ENCODE data around the gene SOX2. TPM values are rescaled to one million over a fixed set of nuclear protein-coding genes. Genes with fewer than 3 reads are reported as not detected.

SOX2 gene
- total RNA-seq, 1 experiment from 2014 or later = 307 TPM

DNA sequence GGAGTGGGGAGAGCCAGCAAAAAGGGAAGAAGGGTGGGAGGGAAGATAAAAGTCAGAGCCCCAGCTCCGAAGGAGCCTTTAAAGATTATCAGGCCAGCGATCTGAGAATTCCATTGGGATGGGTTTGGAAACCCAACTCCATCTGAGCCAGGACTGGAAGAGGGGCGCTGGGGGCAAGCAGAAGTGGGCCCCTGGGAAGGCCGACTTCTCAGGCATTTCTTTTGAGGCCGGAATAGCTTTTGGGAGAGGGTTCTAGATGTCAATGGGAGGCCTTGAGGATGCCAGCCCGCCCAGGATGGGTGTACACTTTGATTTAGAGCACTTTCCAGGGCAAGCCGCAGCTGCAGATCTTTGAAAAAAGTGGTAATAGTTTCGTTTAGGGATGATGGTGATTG lies 6.6 kb upstream of the SOX2 start:
- Histone ChIP-seq H3K79me1 (ENCODE audit: insufficient read depth, low read depth, low read length, poor library complexity, severe bottlenecking) (no peaks in the 10 kb centered on the region), H2BK120ac (ENCODE audit: low read depth, low read length, poor library complexity, severe bottlenecking) (no peak overlapping the region), H3K23me2 (ENCODE audit: insufficient read length, low read depth, low read length, poor library complexity, severe bottlenecking) (peaks cover 30% of the 10 kb centered on the region), H2BK5ac (ENCODE audit: insufficient read length, low read length) (no peak overlapping the region), H2BK15ac (ENCODE audit: low read depth, low read length) (no peak overlapping the region), H3K27ac (ENCODE audit: insufficient read length, low read depth, low read length) (no peak overlapping the region), H3K27me3 (ENCODE audit: insufficient read depth, low read length) (peaks cover 6% of the 10 kb centered on the region; the same call in 1 of the 2 replicates), H3K4me2 (ENCODE audit: insufficient read depth, insufficient read length, low read length) (no peak overlapping the region), H3K56ac (ENCODE audit: insufficient read length, low read depth, low read length) (no peak overlapping the region), H3K79me2 (ENCODE audit: insufficient read depth, low read length) (0 out of 2 replicates have a peak, but pooled peaks cover 2% of the 10 kb centered on the region), H2BK12ac (ENCODE audit: insufficient read length, low read depth, low read length) (no peak overlapping the region), H3K9me3 (ENCODE audit: control insufficient read depth, low read depth, low read length) (no peaks in the 10 kb centered on the region), H4K5ac (ENCODE audit: insufficient read length, low read depth, low read length) (no peak overlapping the region), H3K4me1 (ENCODE audit: insufficient read depth, low read length) (peaks cover 3% of the 10 kb centered on the region; the same call in 1 of the 2 replicates), H3K18ac (ENCODE audit: insufficient read length, low read depth, low read length) (no peak overlapping the region), H2BK20ac (ENCODE audit: low read depth, low read length, poor library complexity, severe bottlenecking) (no peak overlapping the region), H2AFZ (ENCODE audit: low read length) (no peak overlapping the region), H3T11ph (ENCODE audit: low read length) (no peak overlapping the region), H3K9ac (ENCODE audit: extremely low read depth, insufficient read length, low read length) (no peak overlapping the region), H4K91ac (ENCODE audit: insufficient read length, low read depth, low read length) (no peak overlapping the region), H3K14ac (ENCODE audit: insufficient read depth, low read length) (no peak overlapping the region), H3K23ac (ENCODE audit: insufficient read length, low read depth, low read length) (no peak overlapping the region), H4K20me1 (ENCODE audit: control insufficient read depth, insufficient read depth, insufficient read length) (no peaks in the 10 kb centered on the region), H2AK5ac (ENCODE audit: insufficient read length, low read length) (no peak overlapping the region), H4K8ac (replicated peaks; ENCODE audit: insufficient read length, low read depth, low read length) (no peak overlapping the region), H3K4ac (ENCODE audit: low read depth, low read length) (no peak overlapping the region)
- Mint-ChIP-seq H3K9me3 (no peaks in the 10 kb centered on the region; a peak in 1 of 5 replicates), H3K4me3 (peak overlapping the region in 1 of 2 experiments; percentile 5; a peak in 1 of 5 replicates), H3K27me3 (ENCODE audit: low read depth) (no peaks in the 10 kb centered on the region; the same call in none of the 2 replicates), H3K36me3 (ENCODE audit: insufficient read depth in 1 of 3, low read depth in 3 of 3) (peaks cover 0 to 2% (median 0%) of the 10 kb centered on the region in 3 experiments; a peak in 1 of 7 replicates), H3K4me1 (peaks cover 87 to 91% of the 10 kb centered on the region in 2 experiments), H3K27ac (peak overlapping the region in 2 of 3 experiments; percentile 82 to 96; a peak in 4 of 7 replicates)
- no peak for DNase-seq
- TF ChIP-seq CTCF (conservative IDR thresholded peaks at IDR 0.05) = no peak
- no CpG with 5 or more reads among the region's 8 CpGs for whole genome bisulfite sequencing (ENCODE audit: extremely low coverage, insufficient read length, low lambda C conversion rate)

All from H9 (cell line).